HEK293T (cell line): ENCODE results near the gene MSH3.
A peak's percentile ranks its signal among the peaks of the same experiment; 100 is the strongest.
"Not testable (repeated sequence)": the region's sequence is repeated elsewhere in the genome, so short reads cannot be mapped to it uniquely, and the experiment has no call there.

Source experiments
- CTCF ChIA-PET: fragments of 350-600 bp; formaldehyde crosslinking; extraction: SDS; loops from one replicate; lab custom pipeline; 2021; ENCODE audit warnings: antibody characterized with exemption, inconsistent platforms; lab: Yijun Ruan, JAX
- POLR2A ChIA-PET: fragments of 350-600 bp; formaldehyde crosslinking; extraction: SDS; loops from one replicate; lab custom pipeline; 2020; ENCODE audit warnings: antibody characterized with exemption, inconsistent platforms; lab: Yijun Ruan, JAX
- DNase-seq: peaks from one replicate; pipeline ENCODE4 v3.0.0; 2012; ENCODE audit warnings: mixed read lengths; ENCODE audit errors: extremely low spot score
- ARNT ChIP-seq: fragments of 450-650 bp; IDR thresholded peaks from 2 replicates; pipeline ENCODE4 v1.6.1; 2017; ENCODE audit warnings: mild to moderate bottlenecking
- BHLHE40 ChIP-seq: fragments of 450-650 bp; IDR thresholded peaks from 2 replicates; pipeline ENCODE4 v1.6.1; 2016; ENCODE audit warnings: mild to moderate bottlenecking, moderate library complexity, borderline replicate concordance
- CTBP1 ChIP-seq: fragments of 450-650 bp; IDR thresholded peaks from 2 replicates; pipeline ENCODE4 v1.6.1; 2016; ENCODE audit warnings: borderline replicate concordance
- ELF4 ChIP-seq: fragments of 450-650 bp; IDR thresholded peaks from 2 replicates; pipeline ENCODE4 v1.6.1; 2017; ENCODE audit warnings: antibody characterized with exemption
- FOXA1 ChIP-seq: fragments of 450-650 bp; IDR thresholded peaks from 2 replicates; pipeline ENCODE4 v1.6.1; 2016; ENCODE audit warnings: mild to moderate bottlenecking
- FOXK2 ChIP-seq: fragments of 450-650 bp; IDR thresholded peaks from 2 replicates; pipeline ENCODE4 v1.6.1; 2016; ENCODE audit warnings: mild to moderate bottlenecking
- FOXM1 ChIP-seq: fragments of 450-650 bp; IDR thresholded peaks from 2 replicates; pipeline ENCODE4 v1.6.1; 2017; ENCODE audit warnings: mild to moderate bottlenecking, borderline replicate concordance
- HDGF ChIP-seq: fragments of 450-650 bp; IDR thresholded peaks from 2 replicates; pipeline ENCODE4 v1.6.1; 2017; ENCODE audit warnings: antibody characterized with exemption, borderline replicate concordance
- L3MBTL2 ChIP-seq: fragments of 450-650 bp; conservative IDR thresholded peaks from 2 replicates; pipeline ENCODE4 v1.6.1; 2016; ENCODE audit warnings: mild to moderate bottlenecking
- LEF1 ChIP-seq: fragments of 450-650 bp; IDR thresholded peaks from 2 replicates; pipeline ENCODE4 v1.6.1; 2017; ENCODE audit warnings: mild to moderate bottlenecking, borderline replicate concordance
- NFRKB ChIP-seq: fragments of 450-650 bp; IDR thresholded peaks from 2 replicates; pipeline ENCODE4 v1.6.1; 2016; ENCODE audit warnings: mild to moderate bottlenecking, moderate library complexity
- PKNOX1 ChIP-seq: fragments of 450-650 bp; IDR thresholded peaks from 2 replicates; pipeline ENCODE4 v1.6.1; 2016
- SP1 ChIP-seq: fragments of 450-650 bp; IDR thresholded peaks from 2 replicates; pipeline ENCODE4 v1.6.1; 2017
- SUZ12 ChIP-seq: fragments of 450-650 bp; IDR thresholded peaks from 2 replicates; pipeline ENCODE4 v1.6.1; 2016; ENCODE audit warnings: mild to moderate bottlenecking
- TARDBP ChIP-seq: fragments of 450-650 bp; IDR thresholded peaks from 2 replicates; pipeline ENCODE4 v1.6.1; 2016
- ZNF384 ChIP-seq: fragments of 450-650 bp; IDR thresholded peaks from 2 replicates; pipeline ENCODE4 v1.6.1; 2016

MSH3 gene

GRCh38 chr5:80653502-80653901 is 950 bp upstream of the MSH3 start:
- DNase-seq = no peak
- CTCF ChIA-PET = interaction anchor here (1.1 kb wide), 1 partner anchor 14 kb away, joined by 3 read pairs; no protein-coding TSS in a partner anchor
- TF ChIP-seq NFRKB (no peak), CTBP1 (no peak)
- POLR2A ChIA-PET = interaction anchor here (1.0 kb wide), 2 partner anchors 9 to 557 kb away, joined by 3 to 4 read pairs; no protein-coding TSS in a partner anchor

- no peak for TF ChIP-seq L3MBTL2
- TF ChIP-seq ARNT = no peak
- no peak for TF ChIP-seq FOXM1
- TF ChIP-seq CTBP1 = no peak
- TF ChIP-seq ELF4 = no peak
- no peak for TF ChIP-seq BHLHE40
- no peak for TF ChIP-seq LEF1
- TF ChIP-seq PKNOX1 = no peak
- TF ChIP-seq FOXA1 = no peak
- no peak for TF ChIP-seq SP1
- no peak for TF ChIP-seq TARDBP
- TF ChIP-seq SUZ12 = no peak
- TF ChIP-seq FOXK2 = no peak
- TF ChIP-seq ZNF384 = no peak
- TF ChIP-seq NFRKB = no peak
- no peak for TF ChIP-seq HDGF
- POLR2A ChIA-PET = interaction anchor here (1.0 to 1.2 kb wide), 3 partner anchors 9 to 558 kb away, joined by 3 to 4 read pairs (median 3); no protein-coding TSS in a partner anchor
- DNase-seq = peak; percentile 22
- CTCF ChIA-PET = interaction anchor here (0.6 to 1.1 kb wide), 2 partner anchors 14 to 173 kb away, joined by 3 read pairs; no protein-coding TSS in a partner anchor
These were observed 430 bp upstream of the MSH3 start for GRCh38 chr5:80654054-80654390.

- CTCF ChIA-PET = interaction anchor here (1.5 kb wide), 1 partner anchor 10 kb away, joined by 3 read pairs; no protein-coding TSS in a partner anchor
- no peak for TF ChIP-seq HDGF
- TF ChIP-seq ELF4 = no peak
- no peak for TF ChIP-seq SP1
- TF ChIP-seq LEF1 = no peak
- no peak for TF ChIP-seq CTBP1
- no peak for TF ChIP-seq NFRKB
- no peak for TF ChIP-seq ARNT
- TF ChIP-seq PKNOX1 = no peak
- no peak for TF ChIP-seq ZNF384
- TF ChIP-seq BHLHE40 = no peak
- TF ChIP-seq L3MBTL2 = no peak
- TF ChIP-seq FOXM1 = no peak
- no peak for DNase-seq
- POLR2A ChIA-PET = interaction anchor here (0.7 to 1.8 kb wide), 7 partner anchors 9 to 535 kb away, joined by 3 to 7 read pairs (median 3); partner anchors contain the start of gene FAM151B
These were observed 851 bp downstream of the MSH3 start for GRCh38 chr5:80655231-80655774.

- POLR2A ChIA-PET = interaction anchor here (1.8 kb wide), 1 partner anchor 170 kb away, joined by 7 read pairs; no protein-coding TSS in a partner anchor
- TF ChIP-seq HDGF (no peak), FOXA1 (no peak), ARNT (no peak), ZNF384 (no peak), FOXK2 (no peak), SUZ12 (no peak), BHLHE40 (no peak), ELF4 (no peak), NFRKB (no peak), SP1 (no peak)
- no peak for DNase-seq
- CTCF ChIA-PET = interaction anchor here (0.6 to 1.5 kb wide), 4 partner anchors 9 to 78 kb away, joined by 3 to 4 read pairs (median 4); no protein-coding TSS in a partner anchor
These were observed 2.0 kb downstream of the MSH3 start for GRCh38 chr5:80656425-80656824.

- DNase-seq = no peak
- TF ChIP-seq L3MBTL2 (no peak), HDGF (no peak), SP1 (no peak), PKNOX1 (no peak), LEF1 (no peak)
- CTCF ChIA-PET = no interaction called here
- POLR2A ChIA-PET = no interaction called here
These were observed 4.7 kb downstream of the MSH3 start for GRCh38 chr5:80659106-80659505.

GRCh38 chr5:80660661-80661060 is 6.2 kb downstream of the MSH3 start:
- CTCF ChIA-PET, POLR2A ChIA-PET: not testable (repeated sequence)

GRCh38 chr5:80662108-80662507 is 7.7 kb downstream of the MSH3 start:
- DNase-seq = no peak
- TF ChIP-seq FOXA1 (no peak), NFRKB (no peak), SUZ12 (no peak), PKNOX1 (no peak), ARNT (no peak), BHLHE40 (no peak), ZNF384 (no peak), FOXM1 (no peak), LEF1 (no peak), ELF4 (no peak), FOXK2 (no peak), CTBP1 (no peak), TARDBP (no peak), SP1 (no peak)
- ChIA-PET POLR2A (no interaction called here), CTCF (no interaction called here)

More at GRCh38 chr5:80660661-80661060, 6.2 kb downstream of the MSH3 start:
- not testable (repeated sequence) for DNase-seq
